Effector memory CD8-positive, alpha-beta T cell (primary cell): ENCODE data around the gene GIMD1.

Source experiments
- ATAC-seq: fragments of 150-1000 bp; cut with Tn5 transposase; replicated peaks from 2 replicates; pipeline ENCODE4 v1.10.0; 2021; ENCODE audit warnings: mild to moderate bottlenecking, moderate library complexity
- DNase-seq, 3 experiments: peaks; one replicate each; pipeline ENCODE4 v3.0.0; 2021
- H3K27ac Mint-ChIP-seq, 2 donors: one replicate each; pipeline ENCODE4 v1.8.0; 2022; ENCODE audit warnings: mild to moderate bottlenecking in 2 of 2, mixed read lengths in 2 of 2, moderate library complexity in 2 of 2
- H3K27me3 Mint-ChIP-seq, 2 donors: one replicate each; pipeline ENCODE4 v1.8.0; 2022; ENCODE audit warnings: mixed read lengths in 2 of 2
- H3K36me3 Mint-ChIP-seq: one replicate; pipeline ENCODE4 v1.8.0; 2022; ENCODE audit warnings: mild to moderate bottlenecking, moderate library complexity, mixed read lengths; ENCODE audit not compliant: insufficient read depth
- H3K4me1 Mint-ChIP-seq, 2 donors: one replicate each; pipeline ENCODE4 v1.8.0; 2022; ENCODE audit warnings: low read depth in 2 of 2, mixed read lengths in 2 of 2
- H3K4me3 Mint-ChIP-seq, 2 donors: one replicate each; pipeline ENCODE4 v1.8.0; 2022; ENCODE audit warnings: mild to moderate bottlenecking in 2 of 2, mixed read lengths in 2 of 2, moderate library complexity in 2 of 2
- H3K9me3 Mint-ChIP-seq, 2 donors: one replicate each; pipeline ENCODE4 v1.8.0; 2022; ENCODE audit warnings: mixed read lengths in 2 of 2

GIMD1 gene

GRCh38 chr4:106316773-106317409 is 51.7 kb downstream of the GIMD1 start:
- ATAC-seq (no peak), DNase-seq (no peak)
- Mint-ChIP-seq H3K4me1 (peaks cover 14 to 19% of the 10 kb centered on the region in 2 donors), H3K27me3 (no peaks in the 10 kb centered on the region), H3K27ac (no peak overlapping the region), H3K9me3 (no peaks in the 10 kb centered on the region), H3K36me3 (peaks cover 16% of the 10 kb centered on the region), H3K4me3 (no peak overlapping the region)

DNA sequence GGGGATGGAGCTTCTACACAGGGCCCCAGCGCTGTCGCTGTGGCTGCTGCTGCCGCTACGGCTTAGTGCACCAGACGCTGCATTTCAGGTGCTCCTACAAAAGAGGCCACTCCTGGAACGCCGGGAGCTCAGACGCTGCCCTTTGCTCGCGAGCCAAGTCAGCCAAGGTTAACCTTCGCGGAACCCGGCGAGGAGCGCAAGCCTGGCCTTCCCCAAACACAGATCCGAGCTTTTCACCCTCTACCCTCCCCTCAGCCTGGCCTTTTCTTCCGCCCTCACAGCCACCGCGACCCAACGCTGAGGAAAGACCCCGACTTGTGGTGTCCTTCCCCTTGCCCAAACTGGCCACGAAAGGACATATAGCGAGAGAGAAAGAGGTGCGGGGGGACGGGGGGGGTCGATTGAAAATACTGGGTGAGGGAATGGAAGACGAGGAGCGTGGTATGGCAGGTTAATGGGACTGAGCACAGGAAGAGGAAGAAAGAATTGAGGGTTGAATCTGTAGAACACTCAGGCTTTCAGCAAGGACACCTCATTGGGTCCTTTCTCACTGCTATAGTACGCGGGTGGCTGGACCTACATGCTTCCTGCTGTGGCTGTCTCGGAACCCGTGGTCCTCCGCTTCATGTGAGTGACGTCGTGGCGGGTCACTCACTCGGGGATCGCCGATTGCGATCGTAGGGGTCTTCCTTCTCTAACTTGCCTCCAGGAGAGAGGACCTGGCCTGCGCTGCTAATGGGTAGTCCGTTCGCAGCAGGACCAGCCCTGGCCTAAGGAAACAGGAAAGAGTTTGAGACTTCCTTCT is 52.4 kb downstream of the GIMD1 start, which contains the start of the genes AIMP1 and TBCK:
Gene AIMP1 (plus strand): TSS at position 583 of the 805 bp plus-strand sequence. CDS start 8,460 bp downstream, outside the sequence.
Gene TBCK (minus strand): TSS at position 242 of the 805 bp plus-strand sequence. CDS start 7,249 bp downstream, outside the sequence.
- no peaks in the 10 kb centered on the region for H3K27me3 Mint-ChIP-seq
- no peak within 1 kb of the TSS for H3K27ac Mint-ChIP-seq
- ATAC-seq (peak; percentile 84), DNase-seq (peak; percentile 84 to 93 (median 89))
- no peaks in the 10 kb centered on the region for H3K9me3 Mint-ChIP-seq
- no peak within 1 kb of the TSS for H3K4me3 Mint-ChIP-seq
- peaks cover 14% of the 10 kb centered on the region for H3K36me3 Mint-ChIP-seq
- peaks cover 14 to 17% of the 10 kb centered on the region in 2 donors for H3K4me1 Mint-ChIP-seq

DNA sequence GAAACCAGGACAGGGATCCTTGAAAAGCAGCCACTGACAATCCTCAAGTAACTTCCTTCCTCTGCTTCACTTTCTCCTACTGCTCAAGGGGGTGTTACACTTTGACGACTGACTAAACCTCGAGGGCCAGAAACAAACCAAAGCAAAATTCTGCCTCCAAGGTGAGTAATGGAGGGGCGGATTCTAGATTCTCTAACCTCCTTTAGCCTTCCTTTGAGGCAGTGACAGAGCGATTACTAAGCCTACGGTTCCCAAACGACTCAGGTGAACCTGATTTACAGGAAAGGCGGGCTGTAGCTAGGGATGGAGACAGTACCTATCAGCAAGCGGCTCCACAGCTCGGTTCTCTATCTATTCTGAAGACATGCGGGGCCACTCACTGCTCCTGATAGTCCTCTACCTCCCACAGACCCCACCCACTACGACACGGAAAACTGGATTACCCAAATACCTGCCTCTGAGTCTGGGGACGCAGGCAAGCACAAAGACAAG is 53.1 kb downstream of the GIMD1 start:
- peak; percentile 23 to 37 (median 25) for DNase-seq
- H3K27me3 Mint-ChIP-seq, result no peaks in the 10 kb centered on the region
- peaks cover 8% of the 10 kb centered on the region for H3K36me3 Mint-ChIP-seq
- peaks cover 9 to 20% of the 10 kb centered on the region in 2 donors for H3K4me1 Mint-ChIP-seq
- H3K27ac Mint-ChIP-seq, result no peak overlapping the region
- H3K4me3 Mint-ChIP-seq, result no peak overlapping the region
- no peaks in the 10 kb centered on the region for H3K9me3 Mint-ChIP-seq
- ATAC-seq, result peak; percentile 32

DNA sequence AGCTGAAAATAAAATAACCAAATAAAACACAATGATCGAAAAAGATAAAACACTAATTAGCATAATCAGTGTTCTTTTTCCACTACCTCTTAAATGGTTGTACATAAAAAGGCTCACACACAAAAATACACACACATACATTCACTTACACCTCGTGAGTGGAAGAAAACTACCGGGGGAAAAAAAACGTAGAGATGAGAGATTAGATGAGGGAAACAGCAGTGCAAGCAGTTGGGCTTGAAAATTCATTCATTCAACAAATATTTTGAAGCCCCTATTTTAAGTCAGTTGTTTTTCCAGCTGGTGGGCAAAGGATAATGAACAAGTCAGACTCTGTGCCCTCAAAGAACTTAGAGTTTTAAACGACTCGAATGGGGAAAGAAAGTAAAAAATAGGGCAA is 53.6 kb downstream of the GIMD1 start:
- Mint-ChIP-seq H3K36me3 (peaks cover 6% of the 10 kb centered on the region), H3K4me3 (no peak overlapping the region), H3K27ac (no peak overlapping the region), H3K4me1 (peaks cover 13 to 24% of the 10 kb centered on the region in 2 donors), H3K27me3 (no peaks in the 10 kb centered on the region), H3K9me3 (no peaks in the 10 kb centered on the region)
- ATAC-seq (no peak), DNase-seq (no peak)

DNA sequence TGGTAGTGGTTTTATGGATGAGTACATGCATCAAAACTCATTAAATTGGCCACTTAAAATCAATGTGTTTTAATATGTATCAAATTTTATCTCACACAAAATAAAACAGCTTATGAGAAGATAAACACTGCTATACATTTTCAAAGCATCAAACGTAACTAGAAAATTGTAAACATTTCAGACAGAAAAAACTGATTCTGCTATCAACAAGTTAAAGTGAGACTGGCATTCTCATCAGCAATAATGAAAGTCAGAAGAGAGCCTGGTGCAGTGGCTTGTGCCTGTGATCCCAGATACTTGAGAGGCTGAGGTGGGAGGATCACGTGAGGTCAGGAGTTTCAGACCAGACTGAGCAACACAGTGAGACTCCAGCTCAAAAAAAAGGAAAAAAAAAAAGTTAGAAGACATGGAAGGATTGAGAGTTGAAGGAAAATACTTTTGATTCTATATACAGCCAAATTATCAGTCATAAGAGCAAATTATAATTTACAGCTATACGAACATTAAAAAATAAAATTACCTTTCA is 55.5 kb downstream of the GIMD1 start:
- H3K27ac Mint-ChIP-seq, result peak overlapping the region; percentile 73 to 81
- no peaks in the 10 kb centered on the region for H3K27me3 Mint-ChIP-seq

DNA sequence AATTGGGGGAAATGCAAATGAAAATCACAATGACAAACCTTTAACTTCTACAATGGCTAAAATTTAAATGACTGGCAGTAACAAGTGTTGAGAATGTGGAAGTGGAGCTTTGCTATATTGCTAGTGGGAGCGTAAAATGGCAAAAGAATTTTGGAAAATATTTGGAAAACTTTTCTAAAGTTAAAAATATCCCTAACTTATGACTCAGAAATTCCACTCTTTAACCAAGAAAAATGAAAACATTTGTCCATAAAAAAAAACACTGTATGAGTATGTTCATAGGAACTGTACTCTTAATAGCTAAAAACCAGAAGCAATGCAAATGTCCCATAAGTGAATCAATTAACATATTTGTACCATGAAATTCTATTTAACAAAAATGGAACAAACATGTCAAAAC is 56.2 kb downstream of the GIMD1 start:
- H3K4me1 Mint-ChIP-seq, result peaks cover 9 to 15% of the 10 kb centered on the region in 2 donors
- no peak overlapping the region for H3K4me3 Mint-ChIP-seq
- H3K27ac Mint-ChIP-seq, result no peak overlapping the region
- no peak for DNase-seq
- peaks cover 6% of the 10 kb centered on the region for H3K36me3 Mint-ChIP-seq
- H3K27me3 Mint-ChIP-seq, result no peaks in the 10 kb centered on the region
- no peak for ATAC-seq
- H3K9me3 Mint-ChIP-seq, result no peaks in the 10 kb centered on the region

More for the DNA sequence above, 55.5 kb downstream of the GIMD1 start:
- H3K4me1 Mint-ChIP-seq, result peaks cover 9 to 16% of the 10 kb centered on the region in 2 donors
- H3K36me3 Mint-ChIP-seq, result peaks cover 6% of the 10 kb centered on the region
- DNase-seq (no peak), ATAC-seq (no peak)
- no peak overlapping the region for H3K4me3 Mint-ChIP-seq
- no peaks in the 10 kb centered on the region for H3K9me3 Mint-ChIP-seq
